Kidney (tissue), 14 donors: ENCODE results near the gene NUCB1. TPM values are rescaled to one million over a fixed set of nuclear protein-coding genes. Genes with fewer than 3 reads are reported as not detected.

ENCODE experiments used
- DNase-seq, 5 donors: peaks; one replicate each; pipeline ENCODE4 v3.0.0-alpha.2; 2013 to 2020
- FAIRE-seq: peaks from 2 replicates; lab custom pipeline; 2012; peaks lifted over from hg19 to GRCh38; lab: Jason Lieb, UNC
- H3K27ac ChIP-seq, 2 donors: one replicate each; pipeline ENCODE4 v1.7.0; 2013; ENCODE audit warnings: low read depth in 2 of 2, low read length in 2 of 2, inconsistent platforms in 1 of 2
- H3K27me3 ChIP-seq: one replicate; pipeline ENCODE4 v1.7.1; 2013; ENCODE audit warnings: low read length, inconsistent platforms; ENCODE audit not compliant: control insufficient read depth, insufficient read depth
- H3K36me3 ChIP-seq, 3 donors: one replicate each; pipeline versions ENCODE4 v1.7.0 to v1.7.1; 2013; ENCODE audit warnings: low read length in 3 of 3, control low read depth in 1 of 3, inconsistent platforms in 1 of 3; ENCODE audit not compliant: insufficient read depth in 3 of 3, control insufficient read depth in 2 of 3
- H3K4me1 ChIP-seq, 3 donors: one replicate each; pipeline versions ENCODE4 v1.7.0 to v1.7.1; 2013; ENCODE audit warnings: low read length in 3 of 3, inconsistent platforms in 1 of 3, low read depth in 1 of 3; ENCODE audit not compliant: control insufficient read depth in 2 of 3, insufficient read depth in 2 of 3
- H3K4me3 ChIP-seq, 3 donors: one replicate each; pipeline versions ENCODE4 v1.7.0 to v1.8.1; 2013; ENCODE audit warnings: low read length in 3 of 3, control low read depth in 1 of 3, inconsistent platforms in 1 of 3
- H3K9ac ChIP-seq, 3 donors: one replicate each; pipeline versions ENCODE4 v1.7.0 to v1.7.1; 2013; ENCODE audit warnings: low read length in 3 of 3, control low read depth in 1 of 3, inconsistent platforms in 1 of 3
- H3K9me3 ChIP-seq, 3 donors: one replicate each; pipeline versions ENCODE4 v1.7.0 to v1.7.1; 2013; ENCODE audit warnings: low read length in 3 of 3, control low read depth in 1 of 3, inconsistent platforms in 1 of 3; ENCODE audit not compliant: control insufficient read depth in 2 of 3, insufficient read depth in 1 of 3
- CTCF ChIP-seq: IDR thresholded peaks from 3 replicates; pipeline ENCODE4 v1.5.1; 2012; ENCODE audit warnings: mild to moderate bottlenecking, moderate library complexity, borderline replicate concordance; ENCODE audit not compliant: insufficient read depth; ENCODE audit errors: extremely low read depth
- intact Hi-C: fragments of 100-400 bp; cut with DNase I; formaldehyde crosslinking; loops from one replicate; pipeline ENCODE4 v1.11.1; 2022
- polyA plus RNA-seq: library from polyadenylated mRNA; stranded (reverse); fragments of 350-450 nt; fragmentation: Illumina TruSeq; extraction: RNeasy Lipid Tissue Mini Kit (QIAGEN cat#74804); gene quantifications from one replicate; pipeline ENCODE4 v1.2.3, GENCODE V29; 2014; ENCODE audit warnings: low read depth, low replicate concordance; ENCODE audit not compliant: insufficient read depth
- total RNA-seq: library from RNA; stranded (reverse); fragmentation: NEBNext Ultra II Directional; extraction: Animal tissue kit (Norgen Biotek cat#: 25700); gene quantifications from one replicate; pipeline ENCODE4 v1.2.1, GENCODE V29; 2021
- donor health status: control.
- donor health status: control.
- donor health status: control.
- donor health status: control.
- donor health status: control.
- donor health status: DM: yes; HTN: yes; CAD: no.
- donor health status: Normal renal cell carcinoma (clear cell type).

Gene NUCB1
- total and polyA plus RNA-seq, 2 donors from 2014 or later = 265 to 503 TPM

- peaks cover 0 to 2% (median 0%) of the 10 kb centered on the region in 3 donors for H3K36me3 ChIP-seq
- peaks cover 0 to 4% (median 0%) of the 10 kb centered on the region in 3 donors for H3K9me3 ChIP-seq
- H3K4me1 ChIP-seq = no peaks in the 10 kb centered on the region
- DNase-seq (no peak), FAIRE-seq (no peak)
- no peak overlapping the region for H3K9ac ChIP-seq
- H3K4me3 ChIP-seq = no peak overlapping the region
- TF ChIP-seq CTCF = no peak
- H3K27me3 ChIP-seq = no peaks in the 10 kb centered on the region
- intact Hi-C loops = no loop called here
- no peak overlapping the region for H3K27ac ChIP-seq
Measured at GRCh38 chr19:48943081-48943480, 43.0 kb downstream of the NUCB1 start.

DNA sequence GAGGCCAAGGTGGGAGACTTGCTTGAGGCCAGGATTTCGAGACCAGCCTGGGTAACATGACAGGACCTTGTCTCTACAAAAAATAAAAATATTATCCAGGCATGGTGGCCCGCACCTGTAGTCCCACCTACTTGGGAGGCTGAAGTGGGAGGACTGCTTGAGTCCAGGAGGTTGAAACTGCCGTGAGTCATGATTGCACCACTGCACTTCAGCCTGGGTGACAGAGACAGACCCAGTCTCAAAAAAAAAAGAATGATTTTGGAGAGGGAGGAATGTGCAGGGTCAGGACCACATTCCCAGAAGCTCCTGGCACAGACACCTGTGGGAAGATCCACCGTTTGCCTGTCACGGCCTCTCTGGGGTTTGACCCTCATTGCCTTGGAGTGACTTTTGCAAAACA is 45.3 kb downstream of the NUCB1 start:
- Histone ChIP-seq H3K9me3 (peaks cover 0 to 4% (median 0%) of the 10 kb centered on the region in 3 donors), H3K4me3 (no peak overlapping the region), H3K4me1 (no peaks in the 10 kb centered on the region), H3K9ac (no peak overlapping the region), H3K27me3 (no peaks in the 10 kb centered on the region), H3K36me3 (peaks cover 0 to 2% (median 0%) of the 10 kb centered on the region in 3 donors), H3K27ac (no peak overlapping the region)
- intact Hi-C loops = no loop called here
- no peak for FAIRE-seq
- no peak for DNase-seq
- TF ChIP-seq CTCF = no peak

- Histone ChIP-seq H3K9ac (no peak overlapping the region), H3K9me3 (peaks cover 0 to 4% (median 0%) of the 10 kb centered on the region in 3 donors), H3K4me3 (no peak overlapping the region), H3K36me3 (peaks cover 0 to 2% (median 0%) of the 10 kb centered on the region in 3 donors), H3K27me3 (no peaks in the 10 kb centered on the region), H3K4me1 (no peaks in the 10 kb centered on the region), H3K27ac (no peak overlapping the region)
- FAIRE-seq = no peak
- no peak for TF ChIP-seq CTCF
- peak in 1 of 5 donors; percentile 15 for DNase-seq
- intact Hi-C loops = no loop called here
Measured at GRCh38 chr19:48945817-48946216, 45.7 kb downstream of the NUCB1 start.
